T-helper 1 cell treated with Interleukin-12 subunit alpha and Interleukin-12 subunit beta and Interleukin-4 antibody, amounts not matched to agents 30 μg/mL and 1 μg/mL, for 36 hours (primary cell): ENCODE data around the gene EHD2.
"Not testable (repeated sequence)": the region's sequence is repeated elsewhere in the genome, so short reads cannot be mapped to it uniquely, and the experiment has no call there.

ENCODE experiments used
- H3K27ac Mint-ChIP-seq: one replicate; pipeline ENCODE4 v1.8.0; 2021; ENCODE audit warnings: mild to moderate bottlenecking, mixed read lengths
- H3K27me3 Mint-ChIP-seq: one replicate; pipeline ENCODE4 v1.8.0; 2021; ENCODE audit warnings: low read depth, mixed read lengths
- H3K36me3 Mint-ChIP-seq: one replicate; pipeline ENCODE4 v1.8.0; 2021; ENCODE audit warnings: low read depth, mixed read lengths
- H3K4me1 Mint-ChIP-seq: one replicate; pipeline ENCODE4 v1.8.0; 2021; ENCODE audit warnings: low read depth, mixed read lengths
- H3K4me3 Mint-ChIP-seq: one replicate; pipeline ENCODE4 v1.8.0; 2021; ENCODE audit warnings: mild to moderate bottlenecking, moderate library complexity, mixed read lengths
- H3K9me3 Mint-ChIP-seq: one replicate; pipeline ENCODE4 v1.8.0; 2021; ENCODE audit warnings: mixed read lengths

The EHD2 gene

GRCh38 chr19:47698631-47699359 is 14.4 kb upstream of the EHD2 start:
- no peaks in the 10 kb centered on the region for H3K9me3 Mint-ChIP-seq
- no peak overlapping the region for H3K27ac Mint-ChIP-seq
- no peaks in the 10 kb centered on the region for H3K4me1 Mint-ChIP-seq
- peaks cover 8% of the 10 kb centered on the region for H3K36me3 Mint-ChIP-seq
- no peaks in the 10 kb centered on the region for H3K27me3 Mint-ChIP-seq
- no peak overlapping the region for H3K4me3 Mint-ChIP-seq

- Mint-ChIP-seq H3K27me3 (no peaks in the 10 kb centered on the region), H3K4me3 (no peak overlapping the region), H3K9me3 (no peaks in the 10 kb centered on the region), H3K4me1 (no peaks in the 10 kb centered on the region), H3K36me3 (peaks cover 8% of the 10 kb centered on the region), H3K27ac (no peak overlapping the region)
Observed at GRCh38 chr19:47699360-47699917, 13.8 kb upstream of the EHD2 start.

- H3K36me3 Mint-ChIP-seq, result peaks cover 8% of the 10 kb centered on the region
- no peaks in the 10 kb centered on the region for H3K4me1 Mint-ChIP-seq
- no peaks in the 10 kb centered on the region for H3K27me3 Mint-ChIP-seq
- H3K27ac Mint-ChIP-seq, result no peak overlapping the region
- no peaks in the 10 kb centered on the region for H3K9me3 Mint-ChIP-seq
- no peak overlapping the region for H3K4me3 Mint-ChIP-seq
Observed at GRCh38 chr19:47700934-47701716, 12.1 kb upstream of the EHD2 start.

- Mint-ChIP-seq H3K4me3 (no peak overlapping the region), H3K27ac (no peak overlapping the region), H3K9me3 (no peaks in the 10 kb centered on the region), H3K36me3 (peaks cover 8% of the 10 kb centered on the region), H3K27me3 (no peaks in the 10 kb centered on the region), H3K4me1 (no peaks in the 10 kb centered on the region)
Observed at GRCh38 chr19:47701717-47702552, 11.3 kb upstream of the EHD2 start.

GRCh38 chr19:47702671-47703070 is 10.6 kb upstream of the EHD2 start:
- peaks cover 8% of the 10 kb centered on the region for H3K36me3 Mint-ChIP-seq
- H3K4me1 Mint-ChIP-seq, result no peaks in the 10 kb centered on the region
- H3K27ac Mint-ChIP-seq, result no peak overlapping the region
- H3K4me3 Mint-ChIP-seq, result no peak overlapping the region
- peaks cover 3% of the 10 kb centered on the region for H3K27me3 Mint-ChIP-seq
- H3K9me3 Mint-ChIP-seq, result no peaks in the 10 kb centered on the region

GRCh38 chr19:47703301-47703700 is 9.9 kb upstream of the EHD2 start:
- Mint-ChIP-seq H3K27ac (no peak overlapping the region), H3K9me3 (no peaks in the 10 kb centered on the region), H3K27me3 (peaks cover 3% of the 10 kb centered on the region), H3K4me1 (no peaks in the 10 kb centered on the region), H3K36me3 (peaks cover 8% of the 10 kb centered on the region), H3K4me3 (no peak overlapping the region)

- Mint-ChIP-seq H3K4me1 (no peaks in the 10 kb centered on the region), H3K36me3 (peaks cover 8% of the 10 kb centered on the region), H3K27ac (no peak overlapping the region), H3K9me3 (no peaks in the 10 kb centered on the region), H3K4me3 (no peak overlapping the region), H3K27me3 (peaks cover 3% of the 10 kb centered on the region)
Observed at GRCh38 chr19:47704024-47704423, 9.2 kb upstream of the EHD2 start.

GRCh38 chr19:47704656-47705055 is 8.6 kb upstream of the EHD2 start:
- H3K36me3 Mint-ChIP-seq, result peaks cover 6% of the 10 kb centered on the region
- no peaks in the 10 kb centered on the region for H3K4me1 Mint-ChIP-seq
- no peaks in the 10 kb centered on the region for H3K9me3 Mint-ChIP-seq
- H3K27ac Mint-ChIP-seq, result no peak overlapping the region
- no peak overlapping the region for H3K4me3 Mint-ChIP-seq
- H3K27me3 Mint-ChIP-seq, result peaks cover 3% of the 10 kb centered on the region

GRCh38 chr19:47707135-47707925 is 5.9 kb upstream of the EHD2 start:
- H3K4me1 Mint-ChIP-seq, result no peaks in the 10 kb centered on the region
- H3K4me3 Mint-ChIP-seq, result no peak overlapping the region
- H3K27me3 Mint-ChIP-seq, result peaks cover 8% of the 10 kb centered on the region
- H3K27ac Mint-ChIP-seq, result peak overlapping the region; percentile 33
- peaks cover 5% of the 10 kb centered on the region for H3K36me3 Mint-ChIP-seq
- no peaks in the 10 kb centered on the region for H3K9me3 Mint-ChIP-seq

- H3K27me3 Mint-ChIP-seq, result peaks cover 32% of the 10 kb centered on the region
- H3K36me3 Mint-ChIP-seq, result no peaks in the 10 kb centered on the region
- H3K27ac Mint-ChIP-seq, result no peak overlapping the region
- H3K9me3 Mint-ChIP-seq, result no peaks in the 10 kb centered on the region
- H3K4me1 Mint-ChIP-seq, result peaks cover 7% of the 10 kb centered on the region
- no peak overlapping the region for H3K4me3 Mint-ChIP-seq
Observed at GRCh38 chr19:47711652-47712242, 1.5 kb upstream of the EHD2 start.

GRCh38 chr19:47714339-47714738 is 1.1 kb downstream of the EHD2 start:
- Mint-ChIP-seq H3K27ac (no peak overlapping the region), H3K36me3 (no peaks in the 10 kb centered on the region), H3K4me1 (peaks cover 7% of the 10 kb centered on the region)

GRCh38 chr19:47714855-47715254 is 1.6 kb downstream of the EHD2 start:
- H3K4me3 Mint-ChIP-seq, H3K4me1 Mint-ChIP-seq, H3K9me3 Mint-ChIP-seq, H3K36me3 Mint-ChIP-seq, H3K27ac Mint-ChIP-seq: not testable (repeated sequence)
- H3K27me3 Mint-ChIP-seq, result peaks cover 29% of the 10 kb centered on the region

More at GRCh38 chr19:47714339-47714738, 1.1 kb downstream of the EHD2 start:
- no peak overlapping the region for H3K4me3 Mint-ChIP-seq
- H3K27me3 Mint-ChIP-seq, result peaks cover 29% of the 10 kb centered on the region
- H3K9me3 Mint-ChIP-seq, result no peaks in the 10 kb centered on the region

GRCh38 chr19:47716270-47716937 is 3.2 kb downstream of the EHD2 start:
- no peak overlapping the region for H3K4me3 Mint-ChIP-seq
- H3K36me3 Mint-ChIP-seq, result no peaks in the 10 kb centered on the region
- peaks cover 7% of the 10 kb centered on the region for H3K4me1 Mint-ChIP-seq
- no peaks in the 10 kb centered on the region for H3K9me3 Mint-ChIP-seq
- H3K27ac Mint-ChIP-seq, result no peak overlapping the region
- peaks cover 29% of the 10 kb centered on the region for H3K27me3 Mint-ChIP-seq
